ENCODE measurements around the gene PPBP. TPM values are rescaled to one million over a fixed set of nuclear protein-coding genes. Genes with fewer than 3 reads are reported as not detected.

PPBP gene
- total RNA-seq, 1 experiment from 2014 or later: not detected

GRCh38 chr4:73970011-73970410 is 18.0 kb downstream of the PPBP start (continued):
- TF ChIP-seq AFF4 (CRISPR knock-in tag; IDR thresholded peaks at IDR 0.05; ENCODE audit: borderline replicate concordance) (no peak), PRDM15 (CRISPR knock-in tag; IDR thresholded peaks at IDR 0.05) (no peak), SP1 (CRISPR knock-in tag; conservative IDR thresholded peaks at IDR 0.05) (no peak)

GRCh38 chr4:73967866-73968265 is 20.1 kb downstream of the PPBP start:
- DNase-seq (ENCODE audit: low spot score) (no peak), ATAC-seq (no peak)
- H3K4me3 Mint-ChIP-seq: no peak overlapping the region
- ChIA-PET POLR2A (no interaction called here), CTCF (no interaction called here)
- H3K9me3 Mint-ChIP-seq: peaks cover 39% of the 10 kb centered on the region
- peaks cover 6% of the 10 kb centered on the region; the same call in 1 of the 2 replicates for H3K27me3 Mint-ChIP-seq (ENCODE audit: low read depth)
- H3K36me3 Mint-ChIP-seq: peaks cover 36% of the 10 kb centered on the region
- H3K4me1 Mint-ChIP-seq: peaks cover 3% of the 10 kb centered on the region
- H3K27ac Mint-ChIP-seq: no peak overlapping the region
- TF ChIP-seq CREM (CRISPR knock-in tag; IDR thresholded peaks at IDR 0.05): no peak
- no peak for TF ChIP-seq CBFB (CRISPR knock-in tag; IDR thresholded peaks at IDR 0.05; ENCODE audit: low read depth)
- no peak for TF ChIP-seq ATF3 (CRISPR knock-in tag; conservative IDR thresholded peaks at IDR 0.05)
- no peak for TF ChIP-seq USF2 (CRISPR knock-in tag; IDR thresholded peaks at IDR 0.05)
- no peak for TF ChIP-seq TEAD1 (CRISPR knock-in tag; IDR thresholded peaks at IDR 0.05)
- TF ChIP-seq TEAD4 (CRISPR knock-in tag; IDR thresholded peaks at IDR 0.05): no peak
- no peak for TF ChIP-seq PRDM15 (CRISPR knock-in tag; IDR thresholded peaks at IDR 0.05)
- TF ChIP-seq GRHL2 (CRISPR knock-in tag; IDR thresholded peaks at IDR 0.05; ENCODE audit: insufficient replicate concordance, severe bottlenecking): no peak
- no peak for TF ChIP-seq USF1 (CRISPR knock-in tag; IDR thresholded peaks at IDR 0.05)
- TF ChIP-seq ZNF423 (CRISPR knock-in tag; IDR thresholded peaks at IDR 0.05): no peak
- TF ChIP-seq ZNF671 (CRISPR knock-in tag; IDR thresholded peaks at IDR 0.05): no peak
- no peak for TF ChIP-seq SMAD4 (CRISPR knock-in tag; IDR thresholded peaks at IDR 0.05)
- no peak for TF ChIP-seq IRF2 (CRISPR knock-in tag; IDR thresholded peaks at IDR 0.05; ENCODE audit: borderline replicate concordance, low read depth)
- no peak for TF ChIP-seq CTCF (IDR thresholded peaks at IDR 0.05)
- TF ChIP-seq TCF7 (CRISPR knock-in tag; IDR thresholded peaks at IDR 0.05; ENCODE audit: low read depth): no peak
- no peak for TF ChIP-seq MAX (CRISPR knock-in tag; IDR thresholded peaks at IDR 0.05)
- TF ChIP-seq ZBTB43 (CRISPR knock-in tag; IDR thresholded peaks at IDR 0.05): no peak
- TF ChIP-seq OVOL2 (CRISPR knock-in tag; IDR thresholded peaks at IDR 0.05; ENCODE audit: borderline replicate concordance): no peak
